Measurements from ENCODE around the gene FCAMR. TPM values are rescaled to one million over a fixed set of nuclear protein-coding genes. Genes with fewer than 3 reads are reported as not detected.

FCAMR gene
- total RNA-seq, 4 donors from 2014 or later: 0.37 to 2.4 (median 0.64) TPM; not detected in 1

DNA sequence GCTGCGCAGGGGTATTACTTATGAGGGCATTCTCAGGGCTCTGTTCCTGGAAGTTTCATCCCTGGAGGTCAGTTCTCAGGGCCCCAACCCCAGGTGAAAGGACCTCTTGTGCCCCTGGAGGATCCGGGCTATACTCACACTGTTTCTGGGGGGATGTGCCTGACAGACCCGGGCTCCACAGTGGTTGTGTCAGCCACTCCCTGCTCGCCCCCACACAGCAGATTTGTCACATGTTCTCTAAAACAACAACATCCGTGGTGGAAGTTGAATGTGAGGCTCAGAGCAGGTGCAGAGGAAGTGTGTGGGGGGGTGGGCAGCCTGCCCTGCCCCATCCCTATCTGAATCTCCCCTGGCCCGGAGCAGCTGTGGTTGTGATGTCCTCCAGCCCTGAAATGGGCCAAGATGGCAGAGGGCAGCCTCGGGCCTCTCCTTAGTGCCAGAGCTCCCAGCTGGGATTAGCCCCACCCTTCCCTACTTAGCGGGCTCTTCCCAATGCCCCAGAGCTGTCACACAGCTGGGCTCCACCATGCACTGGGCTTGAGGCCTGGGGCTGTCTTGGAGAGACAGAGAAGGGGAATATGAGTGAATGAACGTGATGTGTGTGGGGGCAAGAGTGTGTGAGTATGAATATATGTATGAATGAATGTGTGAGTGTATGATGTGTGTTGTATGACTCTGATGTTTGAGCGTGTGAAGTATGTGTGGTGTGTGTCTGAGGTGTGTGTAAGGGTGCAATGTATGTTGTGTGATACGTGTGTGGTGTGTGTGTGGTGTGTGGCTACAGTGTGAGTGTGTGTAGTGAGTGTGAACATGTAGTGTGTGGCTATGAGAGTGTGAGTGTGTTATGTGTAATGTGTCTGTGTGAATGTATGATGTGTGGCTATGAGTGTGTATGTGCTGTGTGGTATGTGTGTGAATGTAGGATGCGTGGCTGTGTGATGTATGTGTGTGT, 47.0 kb downstream of the FCAMR start:
- Histone ChIP-seq H3K4me1 (peaks cover under 1 to 26% (median 8%) of the 10 kb centered on the region in 4 donors), H3K4me3 (no peak overlapping the region), H3K27ac (peak overlapping the region; percentile 63 to 77 (median 72)), H3K27me3 (no peaks in the 10 kb centered on the region), H3K36me3 (no peaks in the 10 kb centered on the region), H3K9me3 (no peaks in the 10 kb centered on the region)
- in situ Hi-C loops (cut with MboI; ENCODE audit: low pct_ligation_motif_present in 1 of 4, low pct_unique_long_range_greater_than_20kb in 1 of 4, low sequenced_read_pairs in 3 of 4) (loop anchor here in 2 of 4 donors (25.0 kb wide), 2 partner anchors 186 to 286 kb away; partner anchors contain the start of gene DYRK3 (in 1 of the 2)), intact Hi-C loops (cut with DNase I; ENCODE audit: low total_unique reads) (no loop called here)
- TF ChIP-seq POLR2AphosphoS5 (IDR thresholded peaks at IDR 0.05): peak in 2 of 3 donors; percentile 5 to 35
- no peak for TF ChIP-seq EP300 (IDR thresholded peaks at IDR 0.05; ENCODE audit: low read depth)
- peak; percentile 56 for TF ChIP-seq POLR2A (IDR thresholded peaks at IDR 0.05)
- no peak for TF ChIP-seq CTCF (IDR thresholded peaks at IDR 0.05)
- 57 to 78% methylated on average over 4 to 12 of the region's 12 CpGs for WGBS, 2 donors (ENCODE audit: low coverage in 1 of 2)
- peak; percentile 67 for DNase-seq

DNA sequence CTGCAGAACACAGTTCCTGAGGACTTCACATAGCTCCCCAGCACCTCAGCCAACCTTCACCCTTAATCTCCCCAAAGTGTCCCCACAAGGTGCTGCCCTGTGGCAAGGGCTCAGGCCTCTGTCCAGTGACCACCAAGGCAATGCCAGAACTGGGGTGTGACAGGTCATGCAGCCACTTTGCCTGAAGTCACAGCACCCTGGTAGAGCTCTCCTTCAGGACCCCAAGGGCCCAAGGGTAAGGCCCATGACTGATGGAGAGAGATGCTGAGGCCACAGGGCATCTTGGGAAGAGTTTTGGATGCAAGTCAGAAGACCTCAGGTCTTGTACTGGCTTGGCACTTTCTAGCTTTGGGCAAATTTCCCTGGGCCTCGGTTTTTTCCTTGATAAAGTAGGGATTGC, 47.7 kb downstream of the FCAMR start:
- Histone ChIP-seq H3K4me1 (peaks cover 0 to 18% (median 5%) of the 10 kb centered on the region in 4 donors), H3K4me3 (no peak overlapping the region), H3K36me3 (no peaks in the 10 kb centered on the region), H3K27ac (peak overlapping the region; percentile 63 to 77 (median 72)), H3K27me3 (no peaks in the 10 kb centered on the region), H3K9me3 (no peaks in the 10 kb centered on the region)
- intact Hi-C loops (cut with DNase I; ENCODE audit: low total_unique reads): no loop called here
- DNase-seq: no peak
- in situ Hi-C loops (cut with MboI; ENCODE audit: low pct_ligation_motif_present in 1 of 4, low pct_unique_long_range_greater_than_20kb in 1 of 4, low sequenced_read_pairs in 3 of 4): loop anchor here in 2 of 4 donors (25.0 kb wide), 2 partner anchors 185 to 285 kb away; partner anchors contain the start of gene DYRK3 (in 1 of the 2)
- no peak for TF ChIP-seq CTCF (IDR thresholded peaks at IDR 0.05)
- no peak for TF ChIP-seq POLR2A (IDR thresholded peaks at IDR 0.05)
- TF ChIP-seq EP300 (IDR thresholded peaks at IDR 0.05; ENCODE audit: low read depth): no peak
- TF ChIP-seq POLR2AphosphoS5 (IDR thresholded peaks at IDR 0.05): no peak
- WGBS, 2 donors (ENCODE audit: low coverage in 1 of 2): 80% methylated on average over 1 of the region's 1 CpG; no CpG with 5 or more reads in 1 of the 2 donors

- TF ChIP-seq EP300 (IDR thresholded peaks at IDR 0.05; ENCODE audit: low read depth) (no peak), POLR2A (IDR thresholded peaks at IDR 0.05) (peak; percentile 61), CTCF (IDR thresholded peaks at IDR 0.05) (no peak), POLR2AphosphoS5 (IDR thresholded peaks at IDR 0.05) (peak; percentile 28 to 64 (median 60))
- Histone ChIP-seq H3K4me1 (peaks cover 0 to 17% (median 5%) of the 10 kb centered on the region in 4 donors), H3K27ac (peak within 1 kb of the TSS; percentile 63 to 77 (median 72)), H3K9me3 (no peaks in the 10 kb centered on the region), H3K27me3 (no peaks in the 10 kb centered on the region), H3K36me3 (no peaks in the 10 kb centered on the region), H3K4me3 (peak within 1 kb of the TSS in 1 of 4 donors; percentile 33)
- in situ Hi-C loops (cut with MboI; ENCODE audit: low pct_ligation_motif_present in 1 of 4, low pct_unique_long_range_greater_than_20kb in 1 of 4, low sequenced_read_pairs in 3 of 4): loop anchor here in 2 of 4 donors (25.0 kb wide), 2 partner anchors 185 to 285 kb away; partner anchors contain the start of gene DYRK3 (in 1 of the 2)
- DNase-seq: peak; percentile 41
- intact Hi-C loops (cut with DNase I; ENCODE audit: low total_unique reads): no loop called here
- 41 to 51% methylated on average over 2 to 7 of the region's 7 CpGs for WGBS, 2 donors (ENCODE audit: low coverage in 1 of 2)
These were observed 48.4 kb downstream of the FCAMR start, which contains the start of gene FCMR for GRCh38 chr1:206921772-206922265. Gene FCMR, minus strand, starts transcription at chr1:206921941. Its CDS starts 87 bp downstream, at chr1:206921854.

DNA sequence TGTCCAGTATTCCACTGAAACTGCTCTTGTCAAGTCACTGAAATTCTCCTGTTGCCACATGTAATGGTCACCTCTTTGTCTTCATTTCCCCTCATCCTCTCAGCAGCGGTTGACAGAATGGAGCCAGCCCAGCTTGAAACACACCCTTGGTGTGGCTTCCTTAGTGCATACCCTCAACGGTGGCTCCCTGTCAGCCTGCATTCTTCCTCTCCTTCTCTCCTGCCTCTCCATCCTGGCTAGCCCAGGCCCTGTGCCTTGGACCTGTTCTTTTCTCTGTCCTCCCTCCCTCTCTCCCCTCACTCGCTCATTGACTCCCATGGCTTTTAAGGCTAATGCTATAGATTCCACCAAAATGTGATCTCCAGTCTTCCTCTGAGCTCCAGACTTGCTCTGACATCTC, 52.2 kb downstream of the FCAMR start:
- peaks cover 0 to 3% (median 0%) of the 10 kb centered on the region in 4 donors for H3K4me1 ChIP-seq
- in situ Hi-C loops (cut with MboI; ENCODE audit: low pct_ligation_motif_present in 1 of 4, low pct_unique_long_range_greater_than_20kb in 1 of 4, low sequenced_read_pairs in 3 of 4) (loop anchor here (10.0 to 25.0 kb wide), 5 partner anchors 103 to 283 kb away; partner anchors contain the start of gene DYRK3 (in 3 of the 4)), intact Hi-C loops (cut with DNase I; ENCODE audit: low total_unique reads) (loop anchor here (10.0 kb wide), 1 partner anchor 283 kb away; the partner anchor contains the start of gene DYRK3)
- DNase-seq: no peak
- no peaks in the 10 kb centered on the region for H3K9me3 ChIP-seq
- H3K27ac ChIP-seq: no peak overlapping the region
- WGBS, 2 donors (ENCODE audit: low coverage in 1 of 2): 74 to 100% methylated on average over 1 to 3 of the region's 3 CpGs
- H3K27me3 ChIP-seq: no peaks in the 10 kb centered on the region
- TF ChIP-seq EP300 (IDR thresholded peaks at IDR 0.05; ENCODE audit: low read depth) (no peak), POLR2A (IDR thresholded peaks at IDR 0.05) (no peak), CTCF (IDR thresholded peaks at IDR 0.05) (no peak), POLR2AphosphoS5 (IDR thresholded peaks at IDR 0.05) (no peak)
- H3K4me3 ChIP-seq: peak overlapping the region in 1 of 4 donors; percentile 7
- H3K36me3 ChIP-seq: no peaks in the 10 kb centered on the region
